Stimulated activated naive CD8-positive, alpha-beta T cell treated with anti-CD3 and anti-CD28 coated beads, Interleukin-15, amount 100 ng/mL, for 72 hours (primary cell): ENCODE data around the gene POLR2F.
"Not testable (repeated sequence)": the region's sequence is repeated elsewhere in the genome, so short reads cannot be mapped to it uniquely, and the experiment has no call there.

Source experiments
- ATAC-seq: fragments of 150-1000 bp; cut with Tn5 transposase; 2 replicates; pipeline ENCODE4 v1.10.0; 2021; ENCODE audit warnings: mild to moderate bottlenecking, moderate library complexity
- DNase-seq, 2 donors: peaks; one replicate each; pipeline ENCODE4 v3.0.0; 2021 to 2022
- H3K27ac Mint-ChIP-seq, 2 donors: one replicate each; pipeline ENCODE4 v1.8.0; 2022; ENCODE audit warnings: mild to moderate bottlenecking in 2 of 2, mixed read lengths in 2 of 2, moderate library complexity in 2 of 2
- H3K27me3 Mint-ChIP-seq: one replicate; pipeline ENCODE4 v1.8.0; 2022; ENCODE audit warnings: mixed read lengths
- H3K4me1 Mint-ChIP-seq: one replicate; pipeline ENCODE4 v1.8.0; 2022; ENCODE audit warnings: mild to moderate bottlenecking, mixed read lengths
- H3K4me3 Mint-ChIP-seq, 2 donors: one replicate each; pipeline ENCODE4 v1.8.0; 2022; ENCODE audit warnings: mild to moderate bottlenecking in 2 of 2, mixed read lengths in 2 of 2, moderate library complexity in 1 of 2
- H3K9me3 Mint-ChIP-seq, 2 donors: one replicate each; pipeline ENCODE4 v1.8.0; 2022; ENCODE audit warnings: mixed read lengths in 2 of 2

POLR2F gene

DNA sequence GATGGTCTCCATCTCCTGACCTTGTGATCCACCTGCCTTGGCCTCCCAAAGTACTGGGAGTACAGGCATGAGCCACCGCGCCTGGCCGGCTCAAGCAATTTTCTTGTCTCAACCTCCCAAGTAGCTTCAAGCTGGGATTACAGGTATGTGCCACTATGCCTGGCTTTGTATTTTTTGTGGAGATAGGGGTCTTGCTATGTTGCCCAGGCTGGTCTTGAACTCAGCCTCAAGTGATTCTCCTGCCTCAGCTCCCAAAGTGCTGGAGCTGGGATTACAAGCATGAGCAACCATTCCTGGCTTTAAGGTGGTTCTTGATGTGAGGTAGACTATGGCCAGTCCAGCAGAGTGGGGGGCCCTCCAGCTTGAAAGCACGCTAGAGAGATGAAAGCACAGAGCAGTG lies 7.6 kb downstream of the POLR2F start:
- Mint-ChIP-seq H3K4me1 (peaks cover 23% of the 10 kb centered on the region), H3K27ac (peak overlapping the region; percentile 30 to 80), H3K4me3 (no peak overlapping the region), H3K27me3 (no peaks in the 10 kb centered on the region), H3K9me3 (no peaks in the 10 kb centered on the region)
- no peak for DNase-seq
- ATAC-seq = no peak

DNA sequence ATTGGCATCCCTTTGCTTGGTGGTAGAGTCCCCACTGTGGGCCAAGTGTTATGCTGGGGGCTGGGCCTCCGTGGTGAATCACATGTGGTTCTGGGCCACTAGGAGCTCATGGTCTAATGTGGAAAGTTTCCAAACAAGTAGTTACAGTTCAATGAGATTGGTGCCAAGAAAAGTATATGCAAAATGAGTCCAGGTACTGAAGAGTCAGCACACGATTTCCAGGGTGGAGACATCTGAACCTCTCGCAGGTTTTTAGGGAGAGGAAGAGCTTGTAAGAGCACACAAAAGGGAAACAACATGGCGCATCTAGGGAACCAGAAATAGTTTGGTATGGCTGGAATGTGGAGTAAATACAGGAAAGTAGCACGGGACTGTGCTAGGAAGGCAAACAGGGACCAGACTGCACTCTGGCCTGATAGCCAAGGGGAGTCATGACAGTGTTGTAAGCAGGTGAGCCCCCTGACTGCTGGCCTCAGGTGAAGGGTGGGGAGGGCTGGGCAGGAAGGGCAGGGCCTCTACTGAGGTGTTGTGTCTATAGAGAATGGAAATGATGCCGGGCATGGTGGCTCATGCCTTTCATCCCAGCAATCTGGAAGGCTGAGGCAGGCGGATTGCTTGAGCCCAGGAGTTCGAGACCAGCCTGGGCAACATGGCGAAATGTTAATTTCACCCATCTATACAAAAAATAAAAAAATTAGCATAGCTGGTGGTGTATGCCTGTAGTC lies 12.6 kb downstream of the POLR2F start:
- H3K9me3 Mint-ChIP-seq = no peaks in the 10 kb centered on the region
- peaks cover 15% of the 10 kb centered on the region for H3K4me1 Mint-ChIP-seq
- H3K4me3 Mint-ChIP-seq = no peak overlapping the region
- H3K27ac Mint-ChIP-seq = no peak overlapping the region
- no peaks in the 10 kb centered on the region for H3K27me3 Mint-ChIP-seq
- ATAC-seq (no peak), DNase-seq (no peak)

GRCh38 chr22:37967147-37967546 lies 13.6 kb downstream of the POLR2F start:
- DNase-seq (no peak), ATAC-seq (no peak)
- H3K27ac Mint-ChIP-seq = peak overlapping the region in 1 of 2 donors; percentile 12
- H3K4me1 Mint-ChIP-seq = peaks cover 15% of the 10 kb centered on the region
- H3K9me3 Mint-ChIP-seq = no peaks in the 10 kb centered on the region
- no peaks in the 10 kb centered on the region for H3K27me3 Mint-ChIP-seq
- H3K4me3 Mint-ChIP-seq = no peak overlapping the region

DNA sequence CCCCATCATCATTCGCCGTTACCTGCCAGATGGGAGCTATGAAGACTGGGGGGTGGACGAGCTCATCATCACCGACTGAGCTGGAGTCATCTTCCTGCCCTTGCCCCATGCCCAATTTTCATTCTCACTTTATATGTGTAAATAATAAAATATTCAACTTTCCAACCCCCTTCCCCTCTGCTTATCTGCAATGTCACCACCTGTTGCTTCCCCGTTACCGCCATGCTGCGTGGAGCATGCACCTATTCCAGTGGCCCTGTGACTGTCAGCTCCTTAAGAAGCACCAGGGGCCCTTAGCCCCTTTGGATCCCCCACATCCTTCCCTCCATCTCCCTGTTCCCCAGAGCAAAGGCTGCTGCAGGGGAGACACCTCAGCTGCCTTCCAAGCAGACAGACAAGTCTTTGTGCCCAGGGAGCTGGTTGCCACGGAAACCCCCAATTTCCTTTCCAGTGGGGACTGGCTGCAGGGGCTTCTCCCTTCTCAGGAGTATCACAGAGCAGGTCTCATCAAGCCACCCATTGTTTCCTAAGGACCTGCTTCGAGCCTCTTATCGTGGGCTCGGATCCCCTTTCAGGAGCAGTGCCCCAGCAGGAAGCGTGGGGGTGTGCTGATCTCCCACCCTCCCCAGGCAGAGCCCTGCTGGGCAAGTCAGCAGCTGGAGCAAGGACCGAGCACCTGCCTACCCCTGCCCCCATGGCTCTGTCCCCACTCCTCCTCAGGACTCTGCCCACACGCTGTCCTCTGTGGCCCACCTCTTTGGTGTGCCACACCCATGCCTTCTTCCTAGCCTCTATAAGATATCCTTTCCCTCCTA lies 14.3 kb downstream of the POLR2F start:
- no peak for DNase-seq
- Mint-ChIP-seq H3K4me1 (peaks cover 15% of the 10 kb centered on the region), H3K9me3 (no peaks in the 10 kb centered on the region), H3K27ac (peak overlapping the region; percentile 27 to 28), H3K4me3 (no peak overlapping the region), H3K27me3 (no peaks in the 10 kb centered on the region)
- ATAC-seq = no peak

GRCh38 chr22:37968452-37969251 lies 15.2 kb downstream of the POLR2F start:
- ATAC-seq = no peak
- H3K9me3 Mint-ChIP-seq = no peaks in the 10 kb centered on the region

DNA sequence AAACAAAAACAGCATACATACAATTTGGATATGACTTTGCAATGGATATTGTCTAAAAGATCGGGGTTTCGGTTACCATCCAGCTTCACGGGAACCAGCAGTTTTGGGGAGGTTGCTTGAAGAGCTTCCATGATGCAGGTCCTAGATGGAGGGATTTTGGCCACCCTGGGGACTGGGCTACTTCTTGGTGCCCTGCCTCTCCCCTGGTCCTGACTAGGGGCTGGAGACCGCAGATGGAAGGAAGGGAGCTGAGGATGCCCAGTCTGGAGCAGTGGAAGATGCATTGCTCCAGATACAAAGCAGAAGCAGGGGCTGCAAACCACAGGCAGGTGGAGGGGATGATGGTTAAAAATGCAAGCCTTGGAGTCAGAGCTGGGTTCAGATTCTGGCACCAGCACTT lies 17.4 kb downstream of the POLR2F start:
- ATAC-seq = no peak
- no peak overlapping the region for H3K27ac Mint-ChIP-seq
- no peaks in the 10 kb centered on the region for H3K9me3 Mint-ChIP-seq
- no peak overlapping the region for H3K4me3 Mint-ChIP-seq
- H3K27me3 Mint-ChIP-seq = no peaks in the 10 kb centered on the region
- peaks cover 5% of the 10 kb centered on the region for H3K4me1 Mint-ChIP-seq
- DNase-seq = no peak

More at GRCh38 chr22:37968452-37969251, 15.2 kb downstream of the POLR2F start:
- no peak overlapping the region for H3K27ac Mint-ChIP-seq
- no peak overlapping the region for H3K4me3 Mint-ChIP-seq
- DNase-seq = no peak
- H3K4me1 Mint-ChIP-seq = peaks cover 15% of the 10 kb centered on the region
- no peaks in the 10 kb centered on the region for H3K27me3 Mint-ChIP-seq

- DNase-seq (no peak), ATAC-seq (no peak)
- Mint-ChIP-seq H3K9me3 (no peaks in the 10 kb centered on the region), H3K27ac (no peak overlapping the region), H3K4me3 (no peak overlapping the region), H3K4me1 (peaks cover 5% of the 10 kb centered on the region), H3K27me3 (no peaks in the 10 kb centered on the region)
Observed at GRCh38 chr22:37971475-37972434, 18.3 kb downstream of the POLR2F start.

- DNase-seq (no peak), ATAC-seq (no peak)
- Mint-ChIP-seq H3K4me3 (no peak overlapping the region), H3K4me1 (peaks cover 5% of the 10 kb centered on the region), H3K27ac (no peak overlapping the region), H3K27me3 (no peaks in the 10 kb centered on the region), H3K9me3 (no peaks in the 10 kb centered on the region)
Observed at GRCh38 chr22:37972527-37972926, 19.0 kb downstream of the POLR2F start.

DNA sequence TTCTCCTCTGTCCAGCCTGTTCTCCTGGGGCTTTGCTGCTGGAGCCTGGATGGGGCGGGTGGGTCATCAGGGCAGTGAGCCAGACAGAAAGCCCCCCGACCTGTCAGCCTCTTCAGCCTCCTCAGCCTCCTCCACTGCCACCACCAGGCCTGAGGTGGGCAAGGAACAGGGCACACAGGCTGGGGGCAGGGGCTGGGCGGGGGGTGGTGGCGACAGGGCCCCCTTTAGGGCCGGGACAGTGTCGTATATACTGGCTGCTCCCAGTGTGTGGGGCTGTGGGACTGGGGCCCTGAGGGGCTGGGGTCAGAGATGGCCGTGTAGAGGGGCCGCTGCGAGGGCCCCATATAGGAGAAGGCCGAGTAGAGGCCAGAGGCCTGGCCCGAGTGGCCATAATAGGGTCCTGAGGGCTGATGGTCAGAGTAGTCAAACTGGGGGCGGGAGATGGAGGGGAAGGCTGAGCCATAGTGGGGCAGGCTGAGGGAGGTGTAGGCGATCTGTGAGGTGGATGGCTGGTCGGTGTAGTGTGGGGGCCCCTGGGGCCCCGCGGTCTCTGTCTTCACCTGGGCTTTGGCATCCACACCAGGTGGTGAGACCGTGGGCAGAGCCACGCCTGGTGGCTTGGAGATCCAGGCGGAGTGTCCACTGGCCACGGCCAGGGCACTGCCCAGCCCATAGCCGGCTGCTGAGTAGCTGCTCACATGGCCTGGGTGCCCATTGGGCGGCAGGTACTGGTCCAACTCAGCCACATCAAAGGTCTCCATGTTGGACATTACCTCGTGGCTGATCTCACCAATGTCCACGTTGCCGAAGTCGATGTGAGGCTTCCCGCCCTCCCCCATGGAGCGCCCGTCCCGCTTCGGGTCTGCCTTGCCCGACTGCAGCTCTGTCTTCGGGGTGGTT lies 20.0 kb downstream of the POLR2F start:
- no peaks in the 10 kb centered on the region for H3K27me3 Mint-ChIP-seq
- no peak for DNase-seq
- H3K4me3 Mint-ChIP-seq = no peak overlapping the region
- no peaks in the 10 kb centered on the region for H3K4me1 Mint-ChIP-seq
- H3K27ac Mint-ChIP-seq = no peak overlapping the region
- H3K9me3 Mint-ChIP-seq = no peaks in the 10 kb centered on the region
- no peak for ATAC-seq

DNA sequence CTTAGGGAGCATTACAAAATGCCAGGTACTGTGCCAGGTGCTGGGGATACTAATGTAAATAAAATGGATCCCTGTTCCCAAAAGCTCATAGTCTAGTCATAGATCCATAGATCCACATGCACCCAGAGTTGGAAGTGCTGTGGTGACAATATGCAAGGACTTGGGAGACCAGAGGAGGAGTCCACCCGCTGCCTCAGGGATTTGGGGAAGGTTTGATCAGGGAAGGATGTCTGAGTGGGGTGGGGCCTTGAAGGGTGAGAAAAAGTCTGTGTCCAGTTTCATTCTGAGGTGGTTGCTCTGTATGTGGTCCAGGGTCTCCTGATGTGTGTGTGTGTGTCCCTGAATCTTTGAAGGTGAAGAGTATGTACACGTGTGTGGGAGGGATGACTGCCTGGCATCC lies 21.7 kb downstream of the POLR2F start:
- Mint-ChIP-seq H3K4me1 (no peaks in the 10 kb centered on the region), H3K27ac (peak overlapping the region in 1 of 2 donors; percentile 29), H3K4me3 (no peak overlapping the region), H3K27me3 (no peaks in the 10 kb centered on the region), H3K9me3 (no peaks in the 10 kb centered on the region)
- ATAC-seq = no peak
- DNase-seq = no peak

- not testable (repeated sequence) for H3K27me3 Mint-ChIP-seq, H3K27ac Mint-ChIP-seq, H3K9me3 Mint-ChIP-seq, H3K4me3 Mint-ChIP-seq, ATAC-seq, DNase-seq, H3K4me1 Mint-ChIP-seq
Observed at GRCh38 chr22:37976022-37976421, 22.5 kb downstream of the POLR2F start.

GRCh38 chr22:37976547-37976946 lies 23.0 kb downstream of the POLR2F start:
- no peak overlapping the region for H3K27ac Mint-ChIP-seq
- no peaks in the 10 kb centered on the region for H3K9me3 Mint-ChIP-seq
- ATAC-seq (no peak), DNase-seq (no peak)
- H3K4me1 Mint-ChIP-seq = no peaks in the 10 kb centered on the region
- H3K27me3 Mint-ChIP-seq = no peaks in the 10 kb centered on the region
- no peak overlapping the region for H3K4me3 Mint-ChIP-seq

DNA sequence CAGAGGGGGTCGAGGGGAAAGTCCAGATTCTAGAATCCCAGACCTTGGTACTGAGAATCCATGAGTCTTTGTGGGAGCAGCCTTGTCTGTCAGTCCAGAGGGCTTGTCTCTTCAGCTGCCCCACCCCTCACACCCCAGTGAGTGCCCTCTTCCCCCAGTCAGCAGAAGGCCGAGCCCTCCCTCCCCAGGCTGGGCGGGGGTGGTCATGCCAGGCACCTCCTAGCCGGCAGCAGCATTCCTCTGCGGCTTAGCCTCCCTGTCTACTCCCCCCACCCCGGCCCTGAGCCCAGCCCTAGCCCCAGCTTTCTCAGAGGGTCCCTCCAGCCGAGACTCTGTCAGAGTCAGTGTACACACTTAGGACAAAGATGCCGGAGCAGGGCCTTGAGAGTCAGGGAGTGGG lies 26.3 kb downstream of the POLR2F start:
- no peaks in the 10 kb centered on the region for H3K27me3 Mint-ChIP-seq
- H3K9me3 Mint-ChIP-seq = no peaks in the 10 kb centered on the region
- ATAC-seq (peak; percentile 35), DNase-seq (no peak)
- H3K4me1 Mint-ChIP-seq = no peaks in the 10 kb centered on the region
- H3K27ac Mint-ChIP-seq = no peak overlapping the region
- no peak overlapping the region for H3K4me3 Mint-ChIP-seq
